HL-60 (cell line): Measurements from ENCODE around the gene FGF16.
A peak's percentile ranks its signal among the peaks of the same experiment; 100 is the strongest.

Experiments
- DNase-seq, 2 experiments: peaks; one replicate each; pipeline ENCODE4 v3.0.0-alpha.2; 2010 to 2020; ENCODE audit warnings: low read depth in 1 of 2, low spot score in 1 of 2
- H3K27ac ChIP-seq: fragments of 250-450 bp; sonication (Bioruptor Pico); replicated peaks from 2 replicates; pipeline ENCODE4 v1.5.1; 2020; ENCODE audit warnings: mild to moderate bottlenecking, moderate library complexity
- H3K27me3 ChIP-seq: fragments of 250-450 bp; sonication (Bioruptor Pico); 2 replicates; pipeline ENCODE4 v1.5.1; 2021; ENCODE audit warnings: mild to moderate bottlenecking, moderate library complexity; ENCODE audit not compliant: insufficient read depth, poor library complexity, severe bottlenecking
- H3K4me3 ChIP-seq: replicated peaks from 2 replicates; pipeline ENCODE4 v1.5.1; 2011; ENCODE audit warnings: mild to moderate bottlenecking, control low read depth, low read length; ENCODE audit not compliant: insufficient read depth
- GABPA ChIP-seq: IDR thresholded peaks from 2 replicates; pipeline ENCODE4 v1.6.1; 2012; ENCODE audit warnings: low read depth
- POLR2AphosphoS5 ChIP-seq: IDR thresholded peaks from 2 replicates; pipeline ENCODE4 v1.6.1; 2012; ENCODE audit warnings: low read depth
- SPI1 ChIP-seq: IDR thresholded peaks from 2 replicates; pipeline ENCODE4 v1.6.1; 2012; ENCODE audit warnings: low read depth, mild to moderate bottlenecking, borderline replicate concordance
- TF ChIP-seq, protein P1 (sequence below): IDR thresholded peaks from one replicate; pipeline ENCODE4 v1.5.1; 2011; ENCODE audit warnings: low read length, control low read depth, inconsistent platforms; ENCODE audit not compliant: insufficient read depth
- TF ChIP-seq, protein P2 (sequence below): IDR thresholded peaks from 2 replicates; pipeline ENCODE4 v1.6.1; 2012; ENCODE audit warnings: low read depth; ENCODE audit not compliant: insufficient replicate concordance

FGF16 gene

DNA sequence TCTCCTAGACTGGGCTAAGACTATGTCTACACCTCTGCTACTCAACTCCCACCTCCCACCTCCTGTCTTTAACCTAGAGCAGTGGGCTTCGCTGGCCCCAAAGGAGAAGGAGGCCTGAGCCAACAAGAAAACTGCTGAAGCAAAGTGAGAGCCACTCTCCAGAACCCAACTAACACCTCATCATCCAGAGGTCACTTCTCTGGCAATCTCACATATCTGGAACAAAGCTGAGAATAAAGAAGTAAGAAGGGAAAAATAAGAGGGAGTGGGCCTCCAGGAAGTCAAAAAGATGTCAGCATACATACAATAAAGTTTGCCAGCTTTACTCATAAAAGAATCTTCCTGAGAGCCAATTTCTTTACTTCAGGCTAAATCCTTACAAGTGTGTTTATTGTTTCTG, 18.6 kb upstream of the FGF16 start:
- Histone ChIP-seq H3K4me3 (no peak overlapping the region), H3K27ac (no peak overlapping the region), H3K27me3 (no peaks in the 10 kb centered on the region)
- DNase-seq, result no peak
- TF ChIP-seq, protein P1, sequence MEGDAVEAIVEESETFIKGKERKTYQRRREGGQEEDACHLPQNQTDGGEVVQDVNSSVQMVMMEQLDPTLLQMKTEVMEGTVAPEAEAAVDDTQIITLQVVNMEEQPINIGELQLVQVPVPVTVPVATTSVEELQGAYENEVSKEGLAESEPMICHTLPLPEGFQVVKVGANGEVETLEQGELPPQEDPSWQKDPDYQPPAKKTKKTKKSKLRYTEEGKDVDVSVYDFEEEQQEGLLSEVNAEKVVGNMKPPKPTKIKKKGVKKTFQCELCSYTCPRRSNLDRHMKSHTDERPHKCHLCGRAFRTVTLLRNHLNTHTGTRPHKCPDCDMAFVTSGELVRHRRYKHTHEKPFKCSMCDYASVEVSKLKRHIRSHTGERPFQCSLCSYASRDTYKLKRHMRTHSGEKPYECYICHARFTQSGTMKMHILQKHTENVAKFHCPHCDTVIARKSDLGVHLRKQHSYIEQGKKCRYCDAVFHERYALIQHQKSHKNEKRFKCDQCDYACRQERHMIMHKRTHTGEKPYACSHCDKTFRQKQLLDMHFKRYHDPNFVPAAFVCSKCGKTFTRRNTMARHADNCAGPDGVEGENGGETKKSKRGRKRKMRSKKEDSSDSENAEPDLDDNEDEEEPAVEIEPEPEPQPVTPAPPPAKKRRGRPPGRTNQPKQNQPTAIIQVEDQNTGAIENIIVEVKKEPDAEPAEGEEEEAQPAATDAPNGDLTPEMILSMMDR, result no peak
- TF ChIP-seq GABPA (no peak), POLR2AphosphoS5 (no peak), SPI1 (no peak)
- TF ChIP-seq, protein P2, sequence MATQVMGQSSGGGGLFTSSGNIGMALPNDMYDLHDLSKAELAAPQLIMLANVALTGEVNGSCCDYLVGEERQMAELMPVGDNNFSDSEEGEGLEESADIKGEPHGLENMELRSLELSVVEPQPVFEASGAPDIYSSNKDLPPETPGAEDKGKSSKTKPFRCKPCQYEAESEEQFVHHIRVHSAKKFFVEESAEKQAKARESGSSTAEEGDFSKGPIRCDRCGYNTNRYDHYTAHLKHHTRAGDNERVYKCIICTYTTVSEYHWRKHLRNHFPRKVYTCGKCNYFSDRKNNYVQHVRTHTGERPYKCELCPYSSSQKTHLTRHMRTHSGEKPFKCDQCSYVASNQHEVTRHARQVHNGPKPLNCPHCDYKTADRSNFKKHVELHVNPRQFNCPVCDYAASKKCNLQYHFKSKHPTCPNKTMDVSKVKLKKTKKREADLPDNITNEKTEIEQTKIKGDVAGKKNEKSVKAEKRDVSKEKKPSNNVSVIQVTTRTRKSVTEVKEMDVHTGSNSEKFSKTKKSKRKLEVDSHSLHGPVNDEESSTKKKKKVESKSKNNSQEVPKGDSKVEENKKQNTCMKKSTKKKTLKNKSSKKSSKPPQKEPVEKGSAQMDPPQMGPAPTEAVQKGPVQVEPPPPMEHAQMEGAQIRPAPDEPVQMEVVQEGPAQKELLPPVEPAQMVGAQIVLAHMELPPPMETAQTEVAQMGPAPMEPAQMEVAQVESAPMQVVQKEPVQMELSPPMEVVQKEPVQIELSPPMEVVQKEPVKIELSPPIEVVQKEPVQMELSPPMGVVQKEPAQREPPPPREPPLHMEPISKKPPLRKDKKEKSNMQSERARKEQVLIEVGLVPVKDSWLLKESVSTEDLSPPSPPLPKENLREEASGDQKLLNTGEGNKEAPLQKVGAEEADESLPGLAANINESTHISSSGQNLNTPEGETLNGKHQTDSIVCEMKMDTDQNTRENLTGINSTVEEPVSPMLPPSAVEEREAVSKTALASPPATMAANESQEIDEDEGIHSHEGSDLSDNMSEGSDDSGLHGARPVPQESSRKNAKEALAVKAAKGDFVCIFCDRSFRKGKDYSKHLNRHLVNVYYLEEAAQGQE, result no peak

DNA sequence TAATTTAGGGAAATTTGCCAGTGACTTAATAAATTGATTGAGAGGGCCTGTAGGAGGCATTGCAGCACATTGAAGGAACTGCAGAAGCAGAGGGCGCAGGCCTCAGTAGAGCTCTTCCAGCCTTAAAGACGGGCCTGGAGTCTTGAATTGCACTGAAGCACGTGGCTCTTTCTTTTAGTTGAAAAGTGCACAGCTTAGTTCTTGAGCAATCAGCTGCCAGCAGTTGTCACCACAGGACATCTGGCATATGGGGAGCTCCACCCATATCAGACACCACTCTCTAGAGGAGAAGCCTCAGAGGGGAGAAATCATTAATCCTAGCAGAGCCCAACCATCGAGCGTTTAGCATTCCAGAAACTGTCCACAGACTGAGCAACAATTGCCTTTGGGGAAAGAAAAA, 16.0 kb upstream of the FGF16 start:
- DNase-seq, result peak; percentile 53 to 83
- H3K27ac ChIP-seq, result no peak overlapping the region
- H3K4me3 ChIP-seq, result no peak overlapping the region
- no peaks in the 10 kb centered on the region for H3K27me3 ChIP-seq
- TF ChIP-seq SPI1 (no peak), POLR2AphosphoS5 (peak; percentile 54), GABPA (no peak)

DNA sequence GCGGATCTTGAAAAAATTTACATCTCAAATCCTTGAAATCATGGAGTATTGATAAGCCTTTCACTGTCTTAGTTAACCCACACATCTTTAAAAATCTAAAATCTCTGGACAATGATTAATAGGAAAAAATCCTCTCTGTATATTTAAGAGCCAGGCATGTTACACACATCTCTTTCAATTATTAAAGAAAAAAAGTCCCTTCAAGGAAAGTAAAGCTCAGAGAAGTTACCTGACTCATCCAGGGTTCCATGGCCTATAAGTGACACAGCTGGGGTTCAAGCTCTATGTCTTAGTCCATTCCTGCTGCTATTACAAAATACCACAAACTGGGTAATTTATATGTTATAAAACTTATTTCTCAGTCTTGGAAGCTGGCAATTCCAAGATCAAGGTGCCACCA, 14.2 kb upstream of the FGF16 start:
- DNase-seq, result no peak
- no peak overlapping the region for H3K4me3 ChIP-seq
- H3K27me3 ChIP-seq, result no peaks in the 10 kb centered on the region
- H3K27ac ChIP-seq, result no peak overlapping the region
- TF ChIP-seq SPI1 (no peak), GABPA (no peak), POLR2AphosphoS5 (no peak)
- TF ChIP-seq, protein P2, result no peak
- TF ChIP-seq, protein P1, result no peak

DNA sequence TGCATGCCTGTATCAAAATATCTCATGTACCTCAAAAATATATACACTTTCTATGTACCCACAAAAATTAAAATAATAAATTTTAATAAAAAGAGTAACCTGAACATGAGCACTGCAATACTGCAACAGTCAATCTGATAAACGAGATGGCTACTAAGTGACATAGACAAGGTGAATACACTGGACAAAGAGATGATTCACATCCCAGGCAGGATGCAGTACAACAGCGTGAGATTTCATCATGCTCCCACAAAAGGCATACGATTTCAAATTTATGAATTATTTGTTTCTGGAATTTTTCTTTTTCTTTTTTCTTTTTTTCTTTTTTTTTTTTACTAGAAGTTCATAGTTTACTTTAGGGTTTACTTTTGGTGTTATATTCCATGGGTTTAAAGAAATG, 12.2 kb upstream of the FGF16 start:
- H3K27me3 ChIP-seq, result no peaks in the 10 kb centered on the region
- no peak for DNase-seq
- TF ChIP-seq SPI1 (no peak), POLR2AphosphoS5 (no peak), GABPA (no peak)
- TF ChIP-seq, protein P1, result no peak
- TF ChIP-seq, protein P2, result no peak
- no peak overlapping the region for H3K27ac ChIP-seq
- no peak overlapping the region for H3K4me3 ChIP-seq
